PC-9 (cell line): ENCODE results near the gene SFMBT2.

Source experiments
- EZH2 ChIP-seq: fragments of 200-600 bp; sonication (generic); IDR thresholded peaks from 2 replicates; pipeline ENCODE4 v1.8.0; 2017; ENCODE audit warnings: antibody characterized with exemption, low read depth
- TF ChIP-seq, protein P1 (sequence below): fragments of 200-600 bp; sonication (generic); conservative IDR thresholded peaks from 2 replicates; pipeline ENCODE4 v1.6.1; 2017; ENCODE audit warnings: mixed run types, antibody characterized with exemption, mild to moderate bottlenecking, moderate library complexity

DNA sequence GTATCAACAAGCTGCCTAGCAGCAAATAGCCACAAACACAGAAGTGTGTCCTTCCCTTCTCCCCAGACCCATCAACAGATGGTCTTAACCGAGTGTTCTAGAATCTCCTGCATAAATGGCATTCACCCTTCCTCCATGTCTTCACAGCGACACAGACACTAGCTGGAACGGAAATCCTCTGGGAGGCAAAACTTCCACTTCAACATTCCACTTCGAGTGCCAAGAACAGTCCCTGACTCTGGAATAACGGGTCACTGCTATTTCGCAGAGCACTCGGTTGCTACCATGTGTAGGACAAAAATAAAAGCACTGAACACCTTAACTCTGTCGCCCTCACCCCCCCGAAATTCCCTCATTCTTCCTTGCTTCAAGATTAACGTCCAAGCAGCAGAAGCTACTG is 65.1 kb downstream of the SFMBT2 start:
- TF ChIP-seq, protein P1, sequence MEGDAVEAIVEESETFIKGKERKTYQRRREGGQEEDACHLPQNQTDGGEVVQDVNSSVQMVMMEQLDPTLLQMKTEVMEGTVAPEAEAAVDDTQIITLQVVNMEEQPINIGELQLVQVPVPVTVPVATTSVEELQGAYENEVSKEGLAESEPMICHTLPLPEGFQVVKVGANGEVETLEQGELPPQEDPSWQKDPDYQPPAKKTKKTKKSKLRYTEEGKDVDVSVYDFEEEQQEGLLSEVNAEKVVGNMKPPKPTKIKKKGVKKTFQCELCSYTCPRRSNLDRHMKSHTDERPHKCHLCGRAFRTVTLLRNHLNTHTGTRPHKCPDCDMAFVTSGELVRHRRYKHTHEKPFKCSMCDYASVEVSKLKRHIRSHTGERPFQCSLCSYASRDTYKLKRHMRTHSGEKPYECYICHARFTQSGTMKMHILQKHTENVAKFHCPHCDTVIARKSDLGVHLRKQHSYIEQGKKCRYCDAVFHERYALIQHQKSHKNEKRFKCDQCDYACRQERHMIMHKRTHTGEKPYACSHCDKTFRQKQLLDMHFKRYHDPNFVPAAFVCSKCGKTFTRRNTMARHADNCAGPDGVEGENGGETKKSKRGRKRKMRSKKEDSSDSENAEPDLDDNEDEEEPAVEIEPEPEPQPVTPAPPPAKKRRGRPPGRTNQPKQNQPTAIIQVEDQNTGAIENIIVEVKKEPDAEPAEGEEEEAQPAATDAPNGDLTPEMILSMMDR, result no peak
- no peak for TF ChIP-seq EZH2
